BLaER1 (cell line): ENCODE data around the gene TEN1.
A peak's percentile ranks its signal among the peaks of the same experiment; 100 is the strongest.

ENCODE experiments used
- H3K27ac ChIP-seq: shearing (Covaris generic); formaldehyde crosslinking; 2 replicates; pipeline ENCODE4 v1.8.1; 2022
- H3K27me3 ChIP-seq: shearing (Covaris generic); formaldehyde crosslinking; 2 replicates; pipeline ENCODE4 v1.8.1; 2022
- H3K36me3 ChIP-seq: shearing (Covaris generic); formaldehyde crosslinking; 2 replicates; pipeline ENCODE4 v1.8.1; 2022
- H3K4me1 ChIP-seq: shearing (Covaris generic); formaldehyde crosslinking; 2 replicates; pipeline ENCODE4 v1.8.1; 2022
- H3K4me2 ChIP-seq: shearing (Covaris generic); formaldehyde crosslinking; 2 replicates; pipeline ENCODE4 v1.8.1; 2022
- H3K4me3 ChIP-seq: shearing (Covaris generic); formaldehyde crosslinking; 2 replicates; pipeline ENCODE4 v1.8.1; 2022
- H3K9ac ChIP-seq: shearing (Covaris generic); formaldehyde crosslinking; 2 replicates; pipeline ENCODE4 v1.8.1; 2022
- H3K9me3 ChIP-seq: shearing (Covaris generic); formaldehyde crosslinking; 2 replicates; pipeline ENCODE4 v1.8.1; 2022
- H4K20me1 ChIP-seq: shearing (Covaris generic); formaldehyde crosslinking; 2 replicates; pipeline ENCODE4 v1.8.1; 2022
- Cebpa-rat ChIP-seq: shearing (Covaris generic); IDR thresholded peaks from 2 replicates; pipeline ENCODE4 v1.8.1; 2022

Gene TEN1

GRCh38 chr17:75975757-75976174 lies 3.3 kb upstream of the TEN1 start:
- H3K4me1 ChIP-seq: peaks cover 38% of the 10 kb centered on the region
- no peak for TF ChIP-seq Cebpa-rat
- H3K4me3 ChIP-seq: no peak overlapping the region
- no peak overlapping the region for H3K27ac ChIP-seq
- H3K9me3 ChIP-seq: no peaks in the 10 kb centered on the region
- H3K36me3 ChIP-seq: peaks cover 30% of the 10 kb centered on the region
- H3K4me2 ChIP-seq: no peak overlapping the region
- no peaks in the 10 kb centered on the region for H3K27me3 ChIP-seq
- no peaks in the 10 kb centered on the region for H4K20me1 ChIP-seq
- H3K9ac ChIP-seq: no peak overlapping the region

DNA sequence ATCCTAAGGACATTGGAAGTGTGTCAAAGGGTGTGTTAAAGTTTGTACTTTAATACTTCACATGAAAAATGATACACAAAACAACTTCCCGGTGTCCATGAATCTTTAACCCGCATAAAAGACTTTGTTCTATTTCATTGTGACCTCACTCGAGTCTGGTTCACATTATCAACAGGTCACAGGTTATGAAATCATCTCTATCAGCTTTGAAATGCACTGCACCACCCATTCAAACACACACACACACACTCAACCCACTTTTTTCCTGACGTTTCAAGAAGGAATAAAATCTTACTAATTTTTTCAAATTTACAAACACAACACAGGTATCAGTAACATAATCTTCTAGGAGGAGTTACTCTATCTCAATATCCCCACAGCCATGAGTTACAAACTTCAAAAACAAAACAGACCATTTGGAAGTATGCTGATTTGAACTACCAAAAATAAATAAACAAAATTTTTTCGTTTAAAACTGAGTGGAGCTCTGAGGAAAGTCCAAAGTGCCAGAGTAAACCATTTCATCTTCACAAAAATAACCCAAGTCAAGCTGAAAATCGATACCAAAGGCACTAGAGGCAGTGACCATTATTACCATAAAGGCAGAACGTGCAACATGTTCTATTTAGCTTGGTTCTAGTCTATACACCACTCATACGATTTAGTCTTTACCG lies 2.7 kb upstream of the TEN1 start:
- Histone ChIP-seq H3K4me3 (no peak overlapping the region), H4K20me1 (no peaks in the 10 kb centered on the region), H3K9me3 (no peaks in the 10 kb centered on the region), H3K4me2 (peak overlapping the region; percentile 91), H3K36me3 (peaks cover 24% of the 10 kb centered on the region), H3K27me3 (no peaks in the 10 kb centered on the region), H3K9ac (no peak overlapping the region), H3K27ac (no peak overlapping the region), H3K4me1 (peaks cover 43% of the 10 kb centered on the region)
- TF ChIP-seq Cebpa-rat: no peak

GRCh38 chr17:75979705-75980187 lies 706 bp downstream of the TEN1 start:
- TF ChIP-seq Cebpa-rat: no peak
- Histone ChIP-seq H3K27ac (peak overlapping the region; percentile 97), H3K4me1 (peaks cover 45% of the 10 kb centered on the region)

DNA sequence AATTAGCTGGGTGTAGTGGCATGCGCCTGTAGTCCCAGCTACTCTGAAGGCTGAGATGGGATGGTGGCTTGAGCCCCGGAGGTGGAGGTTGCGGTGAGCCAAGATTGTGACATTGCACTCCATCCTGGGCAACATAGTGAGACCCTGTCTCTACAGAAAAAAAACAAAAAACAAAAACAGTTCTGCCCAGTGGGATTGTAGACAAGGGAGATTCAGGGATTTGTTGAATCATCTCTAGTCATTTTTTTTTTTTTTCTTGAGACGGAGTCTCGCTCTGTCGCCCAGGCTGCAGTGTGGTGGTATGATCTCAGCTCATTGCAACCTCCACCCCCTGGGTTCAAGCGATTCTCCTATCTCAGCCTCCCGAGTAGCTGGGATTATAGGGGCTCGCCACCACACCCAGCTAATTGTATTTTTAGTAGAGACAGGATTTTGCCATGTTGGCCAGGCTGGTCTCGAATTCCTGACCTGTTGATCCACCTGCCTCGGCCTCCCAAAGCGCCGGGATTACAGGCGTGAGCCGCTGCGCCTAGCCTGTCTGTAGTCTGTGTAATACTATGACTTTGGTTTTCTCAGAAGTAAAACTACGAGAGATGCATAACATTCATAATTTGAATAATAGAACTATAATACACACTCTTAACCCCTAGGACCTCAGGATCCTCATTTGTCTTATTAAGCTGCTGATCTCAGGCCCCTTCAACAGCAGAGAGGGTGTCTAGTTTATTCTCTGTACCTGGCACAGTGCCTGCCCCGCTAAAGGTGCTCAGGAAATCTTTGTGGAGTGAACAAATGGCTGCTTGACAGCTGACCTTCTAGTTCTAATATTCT lies 1.4 kb downstream of the TEN1 start:
- peak overlapping the region; percentile 88 for H3K4me3 ChIP-seq
- H3K4me1 ChIP-seq: peaks cover 45% of the 10 kb centered on the region
- no peaks in the 10 kb centered on the region for H3K27me3 ChIP-seq
- TF ChIP-seq Cebpa-rat: no peak
- peak overlapping the region; percentile 98 for H3K9ac ChIP-seq
- H4K20me1 ChIP-seq: no peaks in the 10 kb centered on the region
- H3K9me3 ChIP-seq: no peaks in the 10 kb centered on the region
- peak overlapping the region; percentile 91 for H3K4me2 ChIP-seq
- peak overlapping the region; percentile 97 for H3K27ac ChIP-seq
- no peaks in the 10 kb centered on the region; the same call in 1 of the 2 replicates for H3K36me3 ChIP-seq

More at GRCh38 chr17:75979705-75980187, 706 bp downstream of the TEN1 start:
- H4K20me1 ChIP-seq: no peaks in the 10 kb centered on the region
- no peaks in the 10 kb centered on the region for H3K27me3 ChIP-seq
- no peaks in the 10 kb centered on the region for H3K9me3 ChIP-seq
- peak overlapping the region; percentile 98 for H3K9ac ChIP-seq
- H3K4me2 ChIP-seq: peak overlapping the region; percentile 91
- H3K36me3 ChIP-seq: no peaks in the 10 kb centered on the region
- peak overlapping the region; percentile 88 for H3K4me3 ChIP-seq

GRCh38 chr17:75981019-75981615 lies 2.1 kb downstream of the TEN1 start:
- H3K4me2 ChIP-seq: peak overlapping the region; percentile 91
- H3K27ac ChIP-seq: no peak overlapping the region
- no peak for TF ChIP-seq Cebpa-rat
- H3K27me3 ChIP-seq: no peaks in the 10 kb centered on the region
- peaks cover 1% of the 10 kb centered on the region; the same call in 1 of the 2 replicates for H3K36me3 ChIP-seq
- H3K9me3 ChIP-seq: no peaks in the 10 kb centered on the region
- no peak overlapping the region for H3K4me3 ChIP-seq
- H4K20me1 ChIP-seq: no peaks in the 10 kb centered on the region
- H3K9ac ChIP-seq: no peak overlapping the region
- H3K4me1 ChIP-seq: peaks cover 41% of the 10 kb centered on the region

- Histone ChIP-seq H3K27ac (no peak overlapping the region), H4K20me1 (no peaks in the 10 kb centered on the region), H3K4me1 (peaks cover 16% of the 10 kb centered on the region), H3K27me3 (no peaks in the 10 kb centered on the region), H3K9ac (no peak overlapping the region), H3K4me2 (no peak overlapping the region), H3K9me3 (no peaks in the 10 kb centered on the region), H3K36me3 (peaks cover 18% of the 10 kb centered on the region), H3K4me3 (no peak overlapping the region)
- TF ChIP-seq Cebpa-rat: no peak
Measured at GRCh38 chr17:75983501-75984181, 4.6 kb downstream of the TEN1 start.

- TF ChIP-seq Cebpa-rat: no peak
- Histone ChIP-seq H3K4me1 (peaks cover 5% of the 10 kb centered on the region), H4K20me1 (no peaks in the 10 kb centered on the region), H3K9ac (no peak overlapping the region), H3K9me3 (no peaks in the 10 kb centered on the region), H3K4me3 (no peak overlapping the region), H3K36me3 (peaks cover 33% of the 10 kb centered on the region), H3K27ac (no peak overlapping the region), H3K4me2 (no peak overlapping the region), H3K27me3 (no peaks in the 10 kb centered on the region)
Measured at GRCh38 chr17:75985986-75986385, 6.9 kb downstream of the TEN1 start.

- no peak for TF ChIP-seq Cebpa-rat
Measured at GRCh38 chr17:75987041-75987440, 8.0 kb downstream of the TEN1 start.

DNA sequence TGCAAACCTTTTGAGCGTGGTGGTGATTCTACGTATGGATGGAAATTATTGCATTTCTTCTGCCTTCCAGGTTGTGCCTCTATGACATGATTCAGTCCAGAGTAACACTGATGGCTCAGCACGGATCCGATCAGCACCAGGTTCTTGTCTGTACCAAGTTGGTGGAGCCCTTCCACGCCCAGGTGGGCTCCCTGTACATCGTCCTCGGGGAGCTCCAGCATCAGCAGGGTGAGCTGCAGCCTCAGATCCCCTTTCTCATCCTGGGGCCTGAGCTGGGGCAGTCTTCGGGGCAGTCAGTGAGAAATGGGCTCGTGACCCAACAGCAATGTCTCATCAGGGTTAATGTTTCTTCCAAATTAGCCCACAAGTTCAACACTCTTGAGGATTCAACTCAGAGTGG lies 12.4 kb downstream of the TEN1 start:
- no peaks in the 10 kb centered on the region for H4K20me1 ChIP-seq
- H3K4me3 ChIP-seq: no peak overlapping the region

More at GRCh38 chr17:75987041-75987440, 8.0 kb downstream of the TEN1 start:
- H3K36me3 ChIP-seq: peaks cover 42% of the 10 kb centered on the region
- no peak overlapping the region for H3K4me3 ChIP-seq
- H3K9me3 ChIP-seq: no peaks in the 10 kb centered on the region
- no peaks in the 10 kb centered on the region for H3K27me3 ChIP-seq
- no peak overlapping the region for H3K9ac ChIP-seq
- H3K4me1 ChIP-seq: no peaks in the 10 kb centered on the region
- no peak overlapping the region for H3K27ac ChIP-seq
- H3K4me2 ChIP-seq: no peak overlapping the region
- H4K20me1 ChIP-seq: no peaks in the 10 kb centered on the region

More for the DNA sequence above, 12.4 kb downstream of the TEN1 start:
- H3K9me3 ChIP-seq: no peaks in the 10 kb centered on the region
- H3K4me2 ChIP-seq: no peak overlapping the region
- peaks cover 6% of the 10 kb centered on the region for H3K4me1 ChIP-seq
- peaks cover 77% of the 10 kb centered on the region for H3K36me3 ChIP-seq
- H3K27me3 ChIP-seq: no peaks in the 10 kb centered on the region
- TF ChIP-seq Cebpa-rat: no peak
- no peak overlapping the region for H3K27ac ChIP-seq
- no peak overlapping the region for H3K9ac ChIP-seq
